ENCODE data around the gene DNAJB2. TPM values are rescaled to one million over a fixed set of nuclear protein-coding genes. Genes with fewer than 3 reads are reported as not detected.
"Not testable (repeated sequence)": the region's sequence is repeated elsewhere in the genome, so short reads cannot be mapped to it uniquely, and the experiment has no call there.

Gene DNAJB2
- total RNA-seq, 1 experiment from 2014 or later = 21.5 TPM

DNA sequence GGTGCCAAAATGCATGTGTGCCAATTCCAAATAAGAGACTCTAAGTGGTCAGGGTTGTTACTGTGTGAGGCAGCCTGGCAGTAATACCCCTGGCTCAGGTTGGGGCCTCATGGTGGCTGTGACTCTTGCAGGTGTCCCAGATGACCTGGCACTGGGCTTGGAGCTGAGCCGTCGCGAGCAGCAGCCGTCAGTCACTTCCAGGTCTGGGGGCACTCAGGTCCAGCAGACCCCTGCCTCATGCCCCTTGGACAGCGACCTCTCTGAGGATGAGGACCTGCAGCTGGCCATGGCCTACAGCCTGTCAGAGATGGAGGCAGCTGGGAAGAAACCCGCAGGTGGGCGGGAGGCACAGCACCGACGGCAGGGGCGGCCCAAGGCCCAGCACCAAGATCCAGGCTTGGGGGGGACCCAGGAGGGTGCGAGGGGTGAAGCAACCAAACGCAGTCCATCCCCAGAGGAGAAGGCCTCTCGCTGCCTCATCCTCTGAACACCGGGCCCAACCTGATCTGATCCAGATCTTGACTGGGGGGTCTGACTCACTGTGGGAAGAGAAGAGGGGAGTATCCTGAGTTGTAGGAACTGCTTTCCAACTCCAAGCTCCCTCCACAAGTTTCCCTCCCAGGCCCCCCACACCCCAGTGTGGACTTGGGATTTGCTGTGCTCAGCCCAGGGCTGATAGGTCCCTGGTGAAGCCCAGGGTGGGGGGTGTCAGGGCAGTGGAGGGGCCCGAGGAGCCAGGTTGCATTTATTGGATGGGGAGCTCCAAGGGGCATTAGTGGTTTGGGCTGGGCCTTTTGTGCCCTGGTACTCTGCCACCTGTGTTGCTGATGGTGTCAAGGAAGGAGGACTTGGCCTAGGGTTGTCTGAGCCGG is 5.6 kb downstream of the DNAJB2 start:
- DNase-seq (ENCODE audit: low read depth) = no peak

- no peak for DNase-seq (ENCODE audit: low read depth)
These were observed 6.2 kb downstream of the DNAJB2 start for GRCh38 chr2:219285373-219285735.

- no peak for DNase-seq (ENCODE audit: low read depth)
These were observed 6.8 kb downstream of the DNAJB2 start for GRCh38 chr2:219285894-219286425.

- peak; percentile 52 for DNase-seq (ENCODE audit: low read depth)
These were observed 7.4 kb downstream of the DNAJB2 start for GRCh38 chr2:219286436-219287115.

GRCh38 chr2:219287116-219287440 is 7.9 kb downstream of the DNAJB2 start:
- DNase-seq (ENCODE audit: low read depth) = not testable (repeated sequence)

- DNase-seq (ENCODE audit: low read depth) = no peak
These were observed 8.6 kb downstream of the DNAJB2 start for GRCh38 chr2:219287580-219288265.

- no peak for DNase-seq (ENCODE audit: low read depth)
These were observed 10.0 kb downstream of the DNAJB2 start for GRCh38 chr2:219289195-219289536.

- DNase-seq (ENCODE audit: low read depth) = peak; percentile 79
These were observed 10.6 kb downstream of the DNAJB2 start for GRCh38 chr2:219289537-219290361.

DNA sequence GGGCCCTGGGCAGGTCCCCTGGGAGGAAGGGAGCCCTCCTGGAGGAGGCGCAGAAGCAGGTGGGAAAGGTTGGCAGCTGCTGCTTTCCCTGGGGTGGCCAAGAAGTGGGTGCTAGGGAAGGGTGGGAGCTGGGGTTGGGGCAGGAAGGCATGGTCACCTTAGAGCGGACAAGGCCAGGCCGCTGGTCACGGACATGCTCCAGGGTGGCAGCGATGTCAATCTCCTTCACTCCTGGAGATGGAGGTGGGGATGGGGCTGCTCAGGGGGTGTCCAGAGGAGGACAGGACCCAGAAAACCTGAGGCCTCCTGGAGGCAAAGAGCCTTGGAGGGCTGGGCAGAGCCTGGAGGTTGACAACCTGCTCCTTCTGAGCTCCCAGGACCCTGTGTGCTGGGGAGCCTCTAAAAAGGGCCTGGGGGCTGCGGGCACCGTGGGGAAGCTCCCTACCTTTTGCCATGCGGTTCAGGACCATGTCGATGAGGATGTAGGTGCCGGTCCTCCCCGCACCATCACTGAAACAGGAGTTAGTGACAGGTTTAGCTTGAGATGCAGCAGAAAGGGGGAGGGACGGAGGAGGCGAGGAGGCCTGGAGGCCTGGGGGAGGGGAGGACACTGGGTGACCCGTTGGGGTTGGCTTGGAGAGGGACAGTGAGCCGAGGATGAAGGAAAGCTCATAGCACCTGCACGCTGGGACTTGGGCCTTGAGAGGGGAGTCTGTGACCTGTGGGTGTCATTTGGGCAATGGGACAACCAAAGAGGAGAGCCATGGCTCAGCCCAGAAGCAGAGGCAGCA is 11.4 kb downstream of the DNAJB2 start:
- no peak for DNase-seq (ENCODE audit: low read depth)

DNA sequence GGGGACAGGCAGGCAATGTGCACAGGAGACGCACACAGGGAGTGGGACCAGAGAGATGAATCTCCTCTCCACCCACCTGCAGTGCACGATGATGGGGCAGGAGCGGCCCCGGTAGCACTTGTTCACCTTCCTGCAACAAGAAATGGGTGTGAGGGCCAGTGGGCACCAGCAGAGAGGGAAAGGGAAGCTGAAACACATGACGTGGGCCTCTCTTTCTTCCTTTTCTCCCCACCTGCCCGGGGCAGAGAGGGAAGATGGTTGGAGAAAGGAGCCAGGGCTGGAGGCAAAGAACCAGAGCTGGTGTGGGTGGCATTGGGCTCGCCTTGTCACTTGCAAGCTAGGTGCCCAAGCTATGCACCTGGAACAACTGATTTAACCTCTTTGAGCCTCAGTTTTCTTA is 12.2 kb downstream of the DNAJB2 start:
- DNase-seq (ENCODE audit: low read depth) = no peak

DNA sequence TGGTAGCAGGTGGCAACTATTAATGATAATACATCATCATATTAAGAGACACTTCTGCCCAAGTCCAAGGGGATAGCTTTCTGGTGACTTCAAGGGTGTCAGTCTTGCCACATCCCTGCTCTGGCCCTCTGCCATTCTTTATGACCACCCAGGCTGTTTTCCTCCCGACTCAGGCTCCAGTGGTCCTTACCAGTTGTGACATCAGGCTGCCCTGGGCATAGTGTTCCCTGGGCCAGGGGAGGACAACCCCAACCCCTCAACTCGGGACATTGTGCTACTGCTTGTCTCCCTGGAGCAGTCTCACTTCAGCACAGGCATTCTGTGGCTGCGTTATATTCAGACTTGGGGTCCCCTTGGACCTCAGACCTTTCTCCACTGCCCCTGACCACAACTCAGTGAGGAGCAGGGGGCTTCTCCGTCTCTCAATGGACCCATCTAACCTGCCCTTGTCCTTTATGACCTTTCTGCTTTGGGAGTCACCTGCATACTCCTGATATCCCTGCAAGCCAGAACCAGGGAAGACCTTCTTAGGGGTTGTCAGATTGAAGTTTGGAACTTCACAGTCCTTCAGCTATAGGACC is 12.8 kb downstream of the DNAJB2 start:
- DNase-seq (ENCODE audit: low read depth) = no peak

DNA sequence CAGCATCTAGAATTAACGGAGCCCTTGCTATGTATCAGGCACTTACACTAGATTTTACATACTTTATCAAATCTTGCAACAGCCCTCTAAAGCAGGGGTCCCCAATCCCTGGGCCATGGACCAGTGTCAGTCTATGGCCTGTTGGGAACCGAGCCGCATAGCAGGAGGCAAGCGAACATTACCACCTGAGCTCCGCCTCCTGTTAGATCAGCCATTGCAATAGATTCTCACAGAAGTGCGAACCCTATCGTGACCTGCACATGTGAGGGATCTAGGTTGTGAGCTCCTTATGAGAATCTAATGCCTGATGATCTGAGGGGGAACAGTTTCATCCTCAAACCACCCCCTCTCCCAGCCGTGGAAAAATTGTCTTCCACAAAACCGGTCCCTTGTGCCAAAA is 13.4 kb downstream of the DNAJB2 start:
- DNase-seq (ENCODE audit: low read depth) = no peak

DNA sequence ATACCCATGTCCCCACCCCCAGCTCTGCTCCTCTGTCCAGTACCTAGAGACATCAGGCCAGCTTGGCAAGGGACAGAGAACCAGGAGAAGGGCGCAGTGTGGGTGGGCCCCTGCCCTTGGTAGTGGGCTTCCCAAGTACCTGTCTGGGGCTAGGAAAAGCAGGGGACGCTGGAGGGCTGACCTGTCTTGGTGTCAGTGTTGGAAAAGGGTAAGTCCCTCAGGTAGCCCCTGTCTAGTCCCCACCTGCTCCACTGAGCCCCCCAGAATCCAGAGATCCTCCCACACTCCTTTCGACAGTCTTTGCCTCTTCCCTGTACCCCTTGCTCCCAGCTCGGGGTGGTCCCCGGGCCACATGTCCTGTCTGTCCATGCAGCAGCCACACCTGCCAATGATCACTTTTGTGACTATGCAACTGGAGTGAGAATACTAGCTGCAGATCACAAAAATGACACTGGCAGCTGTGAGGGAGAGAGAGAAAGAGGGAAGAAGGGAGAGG is 14.6 kb downstream of the DNAJB2 start:
- no peak for DNase-seq (ENCODE audit: low read depth)

DNA sequence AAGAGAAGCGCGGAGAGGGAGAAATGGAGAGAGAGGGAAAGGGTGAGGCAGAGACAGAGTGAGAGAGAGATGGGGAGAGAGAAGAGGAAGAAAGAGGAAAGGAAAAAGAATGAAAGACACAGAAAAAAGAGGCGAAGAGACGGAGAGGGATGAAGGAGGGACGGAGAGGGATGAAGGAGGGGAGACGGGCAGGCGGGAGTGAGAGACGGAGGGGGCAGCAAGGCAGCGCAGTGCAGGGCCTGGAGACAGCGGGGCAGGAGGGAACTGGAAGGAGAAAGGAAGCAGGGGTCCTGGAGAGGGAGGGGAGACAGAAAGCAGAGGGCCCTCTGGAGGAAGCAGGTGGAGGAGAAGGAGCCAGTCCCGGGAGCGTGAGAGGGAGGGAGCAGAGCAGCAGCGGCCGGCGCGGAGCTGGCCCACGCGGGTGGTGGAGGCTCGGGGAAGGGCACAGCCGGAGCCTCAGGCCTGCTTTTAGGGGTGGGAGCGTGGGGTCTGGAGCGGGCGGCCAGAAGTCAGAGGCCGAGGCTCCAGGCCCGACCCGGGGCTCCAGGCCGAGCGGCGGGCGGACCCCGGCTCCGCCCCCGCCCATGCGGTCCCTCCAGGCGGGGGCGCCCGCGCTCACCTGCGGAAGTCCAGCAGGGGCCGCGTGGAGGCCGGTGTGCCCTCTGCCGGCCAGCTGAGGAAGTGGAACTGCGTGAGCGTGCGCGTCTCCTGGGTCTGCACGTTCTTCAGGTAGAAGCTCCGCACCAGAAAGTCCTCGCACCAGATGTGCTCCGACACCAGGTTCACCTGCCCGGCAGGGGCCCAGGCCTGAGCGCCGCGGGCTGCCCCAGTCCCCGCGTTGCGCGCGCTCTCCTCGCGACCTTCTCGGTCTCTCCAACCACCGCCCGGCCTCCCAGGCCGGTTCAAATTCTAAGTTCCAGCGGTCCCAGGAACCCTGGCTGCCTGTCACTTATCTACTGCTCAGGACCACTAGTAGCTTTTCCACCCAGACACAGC is 15.5 kb downstream of the DNAJB2 start:
- peak; percentile 53 for DNase-seq (ENCODE audit: low read depth)

GRCh38 chr2:219296142-219296541 is 17.0 kb downstream of the DNAJB2 start:
- no peak for DNase-seq (ENCODE audit: low read depth)

DNA sequence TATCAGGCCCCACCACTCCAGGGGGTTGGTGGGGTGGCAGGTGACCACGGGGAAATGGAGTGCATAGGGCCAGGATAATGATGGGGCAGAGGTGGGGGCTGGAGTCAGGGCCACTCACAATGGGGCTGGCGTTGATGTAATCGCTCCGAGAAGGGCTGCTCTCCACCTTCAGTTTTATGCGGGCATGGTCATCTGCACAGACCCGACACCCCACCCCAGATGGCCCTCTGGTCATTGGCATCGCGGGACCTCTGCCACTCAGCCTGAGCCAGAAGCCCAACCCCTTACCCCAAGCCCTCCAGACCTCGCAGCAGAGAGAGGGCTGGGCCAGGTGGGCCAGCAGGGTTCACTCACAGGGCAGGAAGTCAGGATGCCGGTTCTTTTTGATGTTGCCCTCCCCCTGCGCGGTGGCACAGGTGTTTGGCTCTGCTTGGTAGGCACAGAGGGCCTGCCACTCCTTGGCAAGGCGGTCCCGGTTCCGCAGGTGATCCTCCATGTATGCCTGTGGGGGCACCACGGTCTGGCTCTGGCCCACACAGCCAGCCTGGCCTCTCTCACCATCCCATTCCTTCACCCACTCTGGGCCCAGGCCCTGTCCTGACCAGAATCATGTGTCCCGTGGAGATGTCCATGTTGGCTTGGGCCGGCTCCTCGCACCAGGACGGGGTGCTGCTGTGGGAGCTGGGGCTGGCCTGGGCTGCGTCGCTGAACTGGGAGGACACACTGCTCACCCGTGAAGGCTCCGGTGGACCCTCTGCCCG is 17.6 kb downstream of the DNAJB2 start:
- no peak for DNase-seq (ENCODE audit: low read depth)

- no peak for DNase-seq (ENCODE audit: low read depth)
These were observed 18.7 kb downstream of the DNAJB2 start for GRCh38 chr2:219297766-219298456.
